HPDE6-E6E7 (cell line): ENCODE data around the gene COQ10A.
"Not testable (repeated sequence)": the region's sequence is repeated elsewhere in the genome, so short reads cannot be mapped to it uniquely, and the experiment has no call there.

Source experiments
- DNase-seq: peaks from one replicate; pipeline ENCODE4 v3.0.0; 2011; ENCODE audit warnings: missing footprints; ENCODE audit errors: extremely low spot score

COQ10A gene

GRCh38 chr12:56243731-56244181 is 23.0 kb upstream of the COQ10A start:
- no peak for DNase-seq

GRCh38 chr12:56244494-56244893 is 22.2 kb upstream of the COQ10A start:
- no peak for DNase-seq

GRCh38 chr12:56247923-56248322 is 18.8 kb upstream of the COQ10A start:
- DNase-seq: no peak

- DNase-seq: no peak
Measured at GRCh38 chr12:56248711-56249110, 18.0 kb upstream of the COQ10A start.

GRCh38 chr12:56252649-56253048 is 14.1 kb upstream of the COQ10A start:
- no peak for DNase-seq

- DNase-seq: no peak
Measured at GRCh38 chr12:56253091-56253490, 13.7 kb upstream of the COQ10A start.

- no peak for DNase-seq
Measured at GRCh38 chr12:56255671-56256070, 11.1 kb upstream of the COQ10A start.

- DNase-seq: no peak
Measured at GRCh38 chr12:56256326-56256960, 10.3 kb upstream of the COQ10A start.

GRCh38 chr12:56257071-56257470 is 9.7 kb upstream of the COQ10A start:
- DNase-seq: no peak

- DNase-seq: peak; percentile 55
Measured at GRCh38 chr12:56257491-56258067, 9.2 kb upstream of the COQ10A start.

- peak; percentile 75 for DNase-seq
Measured at GRCh38 chr12:56258068-56258819, 8.5 kb upstream of the COQ10A start, which contains the start of gene ANKRD52. TSS of gene ANKRD52 (minus strand) at chr12:56258384. CDS start at chr12:56258269, 115 bp downstream.

- no peak for DNase-seq
Measured at GRCh38 chr12:56258820-56259183, 7.9 kb upstream of the COQ10A start.

GRCh38 chr12:56260380-56260779 is 6.4 kb upstream of the COQ10A start:
- DNase-seq: no peak

- no peak for DNase-seq
Measured at GRCh38 chr12:56260921-56261320, 5.8 kb upstream of the COQ10A start.

- DNase-seq: peak; percentile 60
Measured at GRCh38 chr12:56261503-56262232, 5.1 kb upstream of the COQ10A start.

GRCh38 chr12:56262955-56263354 is 3.8 kb upstream of the COQ10A start:
- not testable (repeated sequence) for DNase-seq

GRCh38 chr12:56266068-56266692 is 562 bp upstream of the COQ10A start:
- DNase-seq: not testable (repeated sequence)

GRCh38 chr12:56267443-56268071 is 815 bp downstream of the COQ10A start:
- no peak for DNase-seq

- DNase-seq: peak; percentile 38
Measured at GRCh38 chr12:56271031-56271430, 4.3 kb downstream of the COQ10A start.

GRCh38 chr12:56272468-56272867 is 5.7 kb downstream of the COQ10A start:
- not testable (repeated sequence) for DNase-seq

- no peak for DNase-seq
Measured at GRCh38 chr12:56274299-56274698, 7.6 kb downstream of the COQ10A start.
